ENCODE measurements around the gene NT5C1B.

DNA sequence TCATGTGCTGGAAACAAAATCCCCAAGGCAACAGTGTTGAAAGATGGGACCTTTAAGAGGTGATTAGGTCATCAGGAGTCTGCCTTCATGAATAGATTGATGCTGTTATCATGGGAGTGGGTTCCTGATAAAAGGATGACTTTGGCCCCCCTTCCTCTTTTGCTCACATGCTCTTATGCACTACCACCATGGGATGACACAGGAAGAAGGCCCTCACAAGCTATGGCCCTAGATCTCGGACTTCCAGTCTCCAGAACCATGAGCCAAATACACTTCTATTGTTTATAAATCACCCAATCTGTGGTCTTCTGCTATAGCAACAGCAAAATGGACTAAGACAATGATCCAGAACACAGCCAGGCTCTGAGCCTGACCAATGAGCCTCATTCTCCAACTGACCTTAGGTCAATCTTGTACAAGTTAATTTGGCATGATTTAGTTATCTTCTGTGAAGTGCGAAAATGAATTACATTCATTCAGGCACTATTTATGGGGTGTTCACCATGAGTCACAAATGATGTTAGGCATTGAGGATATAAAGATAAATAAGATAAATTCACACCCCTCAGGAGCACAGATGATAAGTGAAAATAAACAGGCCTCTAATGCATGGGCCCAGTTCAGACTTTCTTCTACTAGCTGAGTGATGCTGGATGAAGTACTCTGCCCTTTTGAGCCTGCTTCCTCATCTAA lies 37.7 kb upstream of the NT5C1B start:
- TF ChIP-seq, protein P1, sequence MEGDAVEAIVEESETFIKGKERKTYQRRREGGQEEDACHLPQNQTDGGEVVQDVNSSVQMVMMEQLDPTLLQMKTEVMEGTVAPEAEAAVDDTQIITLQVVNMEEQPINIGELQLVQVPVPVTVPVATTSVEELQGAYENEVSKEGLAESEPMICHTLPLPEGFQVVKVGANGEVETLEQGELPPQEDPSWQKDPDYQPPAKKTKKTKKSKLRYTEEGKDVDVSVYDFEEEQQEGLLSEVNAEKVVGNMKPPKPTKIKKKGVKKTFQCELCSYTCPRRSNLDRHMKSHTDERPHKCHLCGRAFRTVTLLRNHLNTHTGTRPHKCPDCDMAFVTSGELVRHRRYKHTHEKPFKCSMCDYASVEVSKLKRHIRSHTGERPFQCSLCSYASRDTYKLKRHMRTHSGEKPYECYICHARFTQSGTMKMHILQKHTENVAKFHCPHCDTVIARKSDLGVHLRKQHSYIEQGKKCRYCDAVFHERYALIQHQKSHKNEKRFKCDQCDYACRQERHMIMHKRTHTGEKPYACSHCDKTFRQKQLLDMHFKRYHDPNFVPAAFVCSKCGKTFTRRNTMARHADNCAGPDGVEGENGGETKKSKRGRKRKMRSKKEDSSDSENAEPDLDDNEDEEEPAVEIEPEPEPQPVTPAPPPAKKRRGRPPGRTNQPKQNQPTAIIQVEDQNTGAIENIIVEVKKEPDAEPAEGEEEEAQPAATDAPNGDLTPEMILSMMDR (IDR thresholded peaks at IDR 0.05), result no peak
- no peak for TF ChIP-seq POLR2A (IDR thresholded peaks at IDR 0.05)

Data from testis (tissue), 2 donors.